HUES6 (cell line): ENCODE data around the gene PITPNM1.
"Not testable (repeated sequence)": the region's sequence is repeated elsewhere in the genome, so short reads cannot be mapped to it uniquely, and the experiment has no call there.

Experiments used
- H3K27ac ChIP-seq: 2 replicates; pipeline ENCODE4 v1.7.0; 2013; ENCODE audit warnings: low read depth, mild to moderate bottlenecking, low read length, inconsistent platforms
- H3K27me3 ChIP-seq: 2 replicates; pipeline ENCODE4 v1.6.1; 2013; ENCODE audit warnings: low read length; ENCODE audit not compliant: control insufficient read depth, insufficient read depth
- H3K36me3 ChIP-seq: 2 replicates; pipeline ENCODE4 v1.6.1; 2013; ENCODE audit warnings: low read length; ENCODE audit not compliant: control insufficient read depth, insufficient read depth
- H3K4me1 ChIP-seq: 2 replicates; pipeline ENCODE4 v1.6.1; 2013; ENCODE audit warnings: low read length; ENCODE audit not compliant: control insufficient read depth, insufficient read depth
- H3K4me3 ChIP-seq: 2 replicates; pipeline ENCODE4 v1.5.1; 2013; ENCODE audit warnings: low read depth, low read length
- H3K9ac ChIP-seq: one replicate; pipeline ENCODE4 v1.6.1; 2013; ENCODE audit warnings: mild to moderate bottlenecking, low read length
- H3K9me3 ChIP-seq: 2 replicates; pipeline ENCODE4 v1.6.1; 2013; ENCODE audit warnings: low read depth, low read length; ENCODE audit not compliant: control insufficient read depth, insufficient read depth

The PITPNM1 gene

DNA sequence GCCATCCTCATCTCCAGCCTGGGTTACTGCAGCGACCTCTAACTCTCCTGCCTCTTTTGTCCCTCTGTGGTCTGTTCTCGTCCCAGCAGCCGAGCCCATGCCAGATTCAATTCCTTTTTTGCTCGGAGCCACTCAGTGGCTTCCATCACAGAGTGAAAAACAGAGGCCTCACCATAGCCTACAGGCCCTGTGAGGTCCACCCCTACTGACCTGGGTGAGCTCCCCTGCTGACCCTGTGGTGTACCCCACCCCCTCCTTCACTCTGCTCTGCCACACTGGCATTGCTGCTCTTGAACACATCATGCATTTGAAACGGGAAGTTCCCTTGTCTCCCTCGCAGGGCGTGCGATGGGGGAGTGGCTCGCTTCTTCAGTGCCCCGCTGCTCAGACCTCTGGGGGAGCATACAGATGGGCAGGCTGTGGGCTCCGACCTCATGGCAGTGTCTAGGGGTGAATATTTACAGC lies 20.3 kb downstream of the PITPNM1 start:
- Histone ChIP-seq H3K27me3 (no peaks in the 10 kb centered on the region; the same call in 1 of the 2 replicates), H3K4me3 (no peak overlapping the region), H3K27ac (no peak overlapping the region), H3K9me3 (no peaks in the 10 kb centered on the region), H3K36me3 (peaks cover 11% of the 10 kb centered on the region), H3K4me1 (no peaks in the 10 kb centered on the region; the same call in 1 of the 2 replicates), H3K9ac (no peak overlapping the region)

DNA sequence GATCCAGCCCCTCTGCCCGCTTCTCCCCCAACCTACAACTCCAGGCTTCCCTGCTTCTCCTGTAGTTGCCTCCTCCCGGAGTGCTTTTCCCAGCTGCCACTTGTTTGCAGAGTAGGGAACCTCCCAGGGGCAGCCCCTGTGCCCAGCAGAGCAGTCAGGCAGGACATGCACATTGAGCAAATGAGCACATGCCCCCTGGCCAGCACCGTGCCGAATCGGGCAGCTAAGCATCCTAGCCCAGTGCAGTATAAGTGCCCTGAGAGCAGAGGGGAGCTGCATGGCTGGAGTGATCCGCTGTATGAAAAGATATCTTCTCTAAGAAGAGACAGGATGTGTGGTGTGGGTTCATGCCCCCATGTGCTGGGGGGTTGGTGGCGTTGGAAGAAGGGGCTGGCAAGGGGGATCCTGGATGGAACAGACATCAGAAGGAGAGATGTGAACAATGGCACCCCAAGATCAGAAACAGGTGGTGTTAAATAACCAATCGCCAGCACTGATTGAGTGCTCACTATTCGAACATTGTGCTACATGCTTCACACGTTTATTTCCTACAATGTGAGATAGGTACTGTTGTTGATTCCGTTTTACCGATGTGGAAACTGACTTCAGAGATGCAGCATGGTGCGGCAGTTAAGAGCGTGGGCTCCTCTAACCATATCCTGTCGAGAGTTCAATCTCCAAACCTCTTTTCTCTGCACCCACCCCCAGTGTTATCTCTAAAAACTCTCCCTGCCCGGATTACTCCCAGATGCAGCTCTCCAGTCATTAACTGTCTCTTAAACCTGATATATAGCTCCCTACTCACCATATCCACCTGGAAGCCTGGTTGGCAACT lies 21.1 kb downstream of the PITPNM1 start:
- Histone ChIP-seq H3K4me3 (peak overlapping the region; percentile 53), H3K9me3 (no peaks in the 10 kb centered on the region), H3K4me1 (no peaks in the 10 kb centered on the region; the same call in 1 of the 2 replicates), H3K36me3 (peaks cover 4% of the 10 kb centered on the region; the same call in 1 of the 2 replicates), H3K27me3 (no peaks in the 10 kb centered on the region; the same call in 1 of the 2 replicates), H3K9ac (no peak overlapping the region), H3K27ac (no peak overlapping the region)

DNA sequence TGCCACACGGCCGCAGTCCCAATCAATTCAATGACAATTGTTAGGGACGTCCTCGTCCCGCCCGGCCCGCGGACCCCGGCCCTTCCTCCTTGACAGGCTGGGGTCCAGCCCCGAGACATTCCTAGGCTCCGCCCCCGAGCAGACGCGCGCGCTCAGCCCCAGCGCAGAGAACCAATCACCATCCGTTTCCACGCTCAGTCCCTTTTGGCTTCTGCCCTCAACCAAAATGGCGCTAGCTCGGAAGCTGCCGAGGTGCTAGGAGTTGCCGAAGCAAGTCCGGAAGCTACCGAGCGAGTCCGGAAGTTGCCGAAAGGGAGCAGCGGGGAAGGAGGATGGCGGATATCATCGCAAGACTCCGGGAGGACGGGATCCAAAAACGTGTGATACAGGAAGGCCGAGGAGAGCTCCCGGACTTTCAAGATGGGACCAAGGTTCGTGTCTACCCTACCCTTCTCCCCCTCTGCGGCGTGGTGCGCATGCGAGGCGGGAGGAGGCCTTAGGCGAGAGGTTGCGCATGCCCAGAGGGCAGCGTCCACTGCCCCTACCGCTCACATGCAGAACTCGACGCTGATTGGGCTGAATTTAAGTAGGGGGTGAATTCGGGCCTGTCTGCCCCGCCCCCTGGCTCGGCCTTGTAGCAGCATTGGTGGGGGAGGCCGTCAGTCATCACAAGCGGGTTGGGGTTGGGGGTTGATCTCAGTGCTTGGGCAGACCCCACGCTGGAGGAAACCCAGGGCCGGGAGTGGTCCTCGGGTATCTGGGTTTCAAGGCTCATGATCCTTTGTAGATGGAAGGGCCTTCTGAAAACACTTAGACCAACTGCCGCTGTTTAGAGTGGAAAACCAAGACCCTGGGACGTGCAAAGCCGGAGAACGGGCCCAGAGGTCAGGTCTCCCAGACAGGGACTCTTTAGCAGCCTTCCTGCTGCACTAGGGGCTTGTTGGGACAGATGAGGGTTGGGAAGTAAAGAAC lies 22.1 kb downstream of the PITPNM1 start, which contains the start of gene AIP:
Gene AIP, plus strand, starts transcription at position 200 of the 972 bp plus-strand sequence. Its CDS starts 133 bp downstream, at position 333.
- no peaks in the 10 kb centered on the region; the same call in 1 of the 2 replicates for H3K4me1 ChIP-seq
- no peaks in the 10 kb centered on the region; the same call in 1 of the 2 replicates for H3K27me3 ChIP-seq
- no peaks in the 10 kb centered on the region for H3K9me3 ChIP-seq
- H3K9ac ChIP-seq, result peak within 1 kb of the TSS; percentile 48
- H3K27ac ChIP-seq, result no peak within 1 kb of the TSS; the same call in 1 of the 2 replicates
- H3K36me3 ChIP-seq, result 0 out of 2 replicates have a peak, but pooled peaks cover 3% of the 10 kb centered on the region
- peak within 1 kb of the TSS; percentile 53 for H3K4me3 ChIP-seq

DNA sequence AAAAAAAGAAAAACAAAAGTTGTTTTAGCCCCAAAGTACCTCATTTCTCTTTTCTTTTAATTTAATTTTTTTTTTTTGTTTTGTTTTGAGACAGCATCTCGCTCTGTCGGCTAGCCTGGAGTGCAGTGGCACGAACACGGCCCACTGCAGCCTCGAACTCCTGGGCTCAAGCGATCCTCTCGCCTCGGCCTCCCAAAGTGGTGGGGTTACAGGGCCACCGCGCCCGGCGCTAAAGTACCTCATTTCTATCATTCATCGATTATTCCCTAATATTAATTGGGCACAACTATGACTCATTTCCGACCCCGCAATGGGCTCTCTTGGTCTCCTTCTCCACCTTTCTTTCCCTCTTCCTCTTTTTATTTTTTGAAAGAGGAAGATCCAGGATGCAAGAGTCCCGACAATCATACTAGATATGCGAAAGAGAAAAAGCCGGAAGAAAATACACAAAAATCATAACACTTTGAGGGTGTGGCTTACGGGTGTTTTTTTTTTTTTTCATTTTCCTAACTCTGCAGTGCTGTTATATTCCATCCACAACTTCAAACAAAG lies 22.8 kb downstream of the PITPNM1 start:
- no peak overlapping the region for H3K9ac ChIP-seq
- no peak overlapping the region for H3K27ac ChIP-seq
- no peaks in the 10 kb centered on the region for H3K36me3 ChIP-seq
- no peaks in the 10 kb centered on the region; the same call in 1 of the 2 replicates for H3K27me3 ChIP-seq
- peak overlapping the region; percentile 53 for H3K4me3 ChIP-seq
- H3K4me1 ChIP-seq, result no peaks in the 10 kb centered on the region; the same call in 1 of the 2 replicates
- no peaks in the 10 kb centered on the region for H3K9me3 ChIP-seq

DNA sequence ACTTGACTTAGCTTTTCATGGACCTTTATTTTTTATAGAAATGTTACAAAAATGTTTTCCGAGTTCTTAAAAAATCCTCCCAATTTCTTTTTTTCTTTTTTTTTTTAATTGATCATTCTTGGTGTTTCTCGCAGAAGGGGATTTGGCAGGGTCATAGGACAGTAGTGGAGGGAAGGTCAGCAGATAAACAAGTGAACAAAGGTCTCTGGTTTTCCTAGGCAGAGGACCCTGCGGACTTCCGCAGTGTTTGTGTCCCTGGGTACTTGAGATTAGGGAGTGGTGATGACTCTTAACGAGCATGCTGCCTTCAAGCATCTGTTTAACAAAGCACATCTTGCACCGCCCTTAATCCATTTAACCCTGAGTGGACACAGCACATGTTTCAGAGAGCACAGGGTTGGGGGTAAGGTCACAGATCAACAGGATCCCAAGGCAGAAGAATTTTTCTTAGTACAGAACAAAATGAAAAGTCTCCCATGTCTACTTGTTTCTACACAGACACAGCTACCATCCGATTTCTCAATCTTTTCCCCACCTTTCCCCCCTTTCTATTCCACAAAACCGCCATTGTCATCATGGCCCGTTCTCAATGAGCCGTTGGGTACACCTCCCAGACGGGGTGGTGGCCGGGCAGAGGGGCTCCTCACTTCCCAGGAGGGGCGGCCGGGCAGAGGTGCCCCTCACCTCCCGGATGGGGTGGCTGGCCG lies 27.7 kb downstream of the PITPNM1 start:
- H3K4me1 ChIP-seq, result not testable (repeated sequence)

DNA sequence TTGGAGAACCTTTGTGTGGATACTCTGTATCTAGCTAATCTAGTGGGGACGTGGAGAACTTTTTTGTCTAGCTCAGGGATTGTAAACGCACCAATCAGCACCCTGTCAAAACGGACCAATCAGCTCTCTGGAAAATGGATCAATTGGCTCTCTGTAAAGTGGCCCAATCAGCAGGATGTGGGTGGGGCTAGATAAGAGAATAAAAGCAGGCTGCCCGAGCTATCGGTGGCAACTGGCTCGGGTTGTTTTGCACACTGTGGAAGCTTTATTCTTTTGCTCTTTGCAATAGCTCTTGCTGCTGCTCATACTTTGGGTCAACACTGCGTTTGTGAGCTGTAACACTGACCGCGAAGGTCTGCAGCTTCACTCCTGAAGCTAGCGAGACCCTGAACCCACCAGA lies 28.5 kb downstream of the PITPNM1 start:
- not testable (repeated sequence) for H3K27ac ChIP-seq, H3K27me3 ChIP-seq, H3K4me1 ChIP-seq, H3K9me3 ChIP-seq, H3K36me3 ChIP-seq, H3K9ac ChIP-seq, H3K4me3 ChIP-seq

More for the DNA sequence above, 27.7 kb downstream of the PITPNM1 start:
- not testable (repeated sequence) for H3K9me3 ChIP-seq, H3K27me3 ChIP-seq, H3K4me3 ChIP-seq, H3K27ac ChIP-seq, H3K9ac ChIP-seq, H3K36me3 ChIP-seq

DNA sequence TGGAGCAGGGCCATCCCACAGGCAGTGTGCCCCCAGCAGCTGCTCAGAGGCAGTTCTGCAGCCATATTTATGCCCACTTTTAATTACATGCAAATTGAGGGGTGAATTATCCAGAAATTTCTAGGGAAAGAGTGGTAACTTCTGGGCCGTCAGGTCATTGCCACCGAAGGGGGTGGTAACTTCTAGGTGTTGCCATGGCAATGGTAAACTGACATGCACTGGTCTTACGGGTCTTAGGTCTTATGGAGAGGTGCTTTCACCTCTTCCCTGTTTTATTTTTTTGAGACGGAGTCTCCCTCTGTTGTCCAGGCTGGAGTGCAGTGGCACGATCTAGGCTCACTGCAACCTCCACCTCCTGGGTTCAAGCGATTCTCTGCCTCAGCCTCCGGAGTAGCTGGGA lies 32.3 kb downstream of the PITPNM1 start:
- H3K27me3 ChIP-seq, result no peaks in the 10 kb centered on the region
- no peaks in the 10 kb centered on the region for H3K36me3 ChIP-seq
- no peak overlapping the region for H3K4me3 ChIP-seq
- no peak overlapping the region for H3K27ac ChIP-seq
- H3K9me3 ChIP-seq, result no peaks in the 10 kb centered on the region
- H3K9ac ChIP-seq, result no peak overlapping the region
- peaks cover 5% of the 10 kb centered on the region; the same call in 1 of the 2 replicates for H3K4me1 ChIP-seq

DNA sequence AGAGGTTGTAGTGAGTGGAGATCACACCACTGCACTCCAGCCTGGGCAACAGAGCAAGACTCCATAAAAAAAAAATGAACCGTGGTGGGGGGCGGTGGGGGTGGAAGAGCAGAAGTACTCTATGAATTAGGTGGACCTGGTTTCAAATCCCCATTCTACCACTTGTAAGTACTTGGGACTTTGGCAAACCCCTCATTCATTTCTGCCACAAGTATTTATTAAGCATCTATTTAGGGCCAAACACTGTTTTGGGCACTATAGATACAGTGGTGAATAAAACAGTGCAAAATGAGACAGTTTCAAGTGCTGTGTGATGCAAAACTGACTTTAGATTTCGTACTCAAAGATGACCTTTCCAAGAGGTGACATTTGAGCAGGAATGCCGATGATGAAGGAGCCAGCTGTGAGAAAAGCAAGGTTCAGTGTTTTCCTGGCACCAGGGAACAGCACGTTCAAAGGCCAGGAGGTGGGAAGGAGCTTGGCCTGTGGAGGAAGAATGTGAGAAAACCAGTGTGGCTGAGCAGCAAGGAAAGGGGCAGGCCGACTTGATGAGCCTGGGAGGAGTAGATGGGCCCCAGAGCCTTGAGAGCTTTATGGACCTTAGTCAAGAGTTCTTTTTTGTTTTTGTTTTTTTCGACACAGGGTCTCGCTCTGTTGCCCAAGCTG lies 34.7 kb downstream of the PITPNM1 start:
- Histone ChIP-seq H3K9me3 (no peaks in the 10 kb centered on the region), H3K27me3 (no peaks in the 10 kb centered on the region), H3K4me3 (no peak overlapping the region), H3K9ac (no peak overlapping the region), H3K4me1 (peaks cover 10% of the 10 kb centered on the region; the same call in 1 of the 2 replicates), H3K36me3 (no peaks in the 10 kb centered on the region), H3K27ac (no peak overlapping the region)

DNA sequence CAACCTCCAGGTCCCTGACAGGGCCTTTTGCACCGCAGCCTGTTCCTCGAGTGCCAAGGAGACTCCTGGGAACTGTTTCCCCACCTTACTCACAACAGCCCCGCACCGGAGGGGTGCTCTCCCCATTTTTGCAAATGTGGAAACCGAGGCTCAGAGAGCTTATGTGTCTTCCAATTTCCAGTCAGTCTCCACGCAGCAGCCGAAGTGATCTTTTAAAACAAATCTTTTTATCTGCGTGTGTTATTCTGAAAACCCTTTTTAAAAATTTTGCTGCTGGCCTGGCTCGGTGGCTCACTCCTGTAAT lies 35.7 kb downstream of the PITPNM1 start:
- Histone ChIP-seq H3K27me3 (no peaks in the 10 kb centered on the region), H3K4me3 (peak overlapping the region; percentile 64), H3K9ac (peak overlapping the region; percentile 39), H3K27ac (no peak overlapping the region), H3K36me3 (no peaks in the 10 kb centered on the region), H3K4me1 (peaks cover 10% of the 10 kb centered on the region; the same call in 1 of the 2 replicates), H3K9me3 (no peaks in the 10 kb centered on the region)
